HepG2 (cell line): ENCODE measurements around the gene TRAF3. TPM values are rescaled to one million over a fixed set of nuclear protein-coding genes. Genes with fewer than 3 reads are reported as not detected.

Experiments
- ATAC-seq: fragments of 200-7000 bp; cut with Tn5 transposase; 3 replicates; pipeline ENCODE4 v1.9.1; 2020; ENCODE audit warnings: mild to moderate bottlenecking, moderate library complexity
- BruUV-seq: library from RNA; stranded (reverse); fragments of 400-500 nt; replicated peaks from 2 replicates; lab custom pipeline; 2021; lab: Mats Ljungman, UMichigan
- CTCF ChIA-PET: fragments of 300-600 bp; formaldehyde crosslinking; extraction: SDS; loops from one replicate; lab custom pipeline; 2021; ENCODE audit warnings: low total read pairs, inconsistent platforms, low intra/inter-chr PET ratio; lab: Yijun Ruan, JAX
- POLR2A ChIA-PET: fragments of 350-600 bp; sonication (Branson Sonifier 250); formaldehyde crosslinking; loops from one replicate; lab custom pipeline; 2020; ENCODE audit warnings: antibody characterized with exemption, inconsistent platforms; lab: Yijun Ruan, JAX
- DNase-seq: peaks from one replicate; pipeline ENCODE4 v3.0.0-alpha.2; 2015; ENCODE audit warnings: low spot score
- FAIRE-seq: peaks from 3 replicates; lab custom pipeline; 2011; peaks lifted over from hg19 to GRCh38; lab: Jason Lieb, UNC
- H2AFZ ChIP-seq: one replicate; pipeline ENCODE4 v1.6.1; 2011; ENCODE audit warnings: low read length, inconsistent platforms
- H3K27ac ChIP-seq: fragments of 300-600 bp; 3 replicates; pipeline ENCODE4 v1.8.0; 2011; ENCODE audit warnings: mixed run types, mild to moderate bottlenecking, mixed read lengths, low read length, inconsistent platforms; ENCODE audit not compliant: insufficient read depth; ENCODE audit errors: extremely low read length
- H3K27me3 ChIP-seq, 2 experiments: fragments of 200-600 bp in 1 of 2; 2 replicates in 1 of 2; 3 replicates in 1 of 2; pipeline versions ENCODE4 v1.6.0 to v1.8.0; 2011; ENCODE audit warnings: low read length in 2 of 2, mild to moderate bottlenecking in 2 of 2, moderate library complexity in 2 of 2, inconsistent platforms in 1 of 2; ENCODE audit not compliant: insufficient read depth in 2 of 2, control insufficient read depth in 1 of 2
- H3K36me3 ChIP-seq, 2 experiments: fragments of 200-600 bp in 1 of 2; replicated peaks in 1 of 2; 2 replicates in 1 of 2; 3 replicates in 1 of 2; pipeline versions ENCODE4 v1.5.1 to v1.8.0; 2011; ENCODE audit warnings: low read length in 2 of 2, inconsistent platforms in 1 of 2; ENCODE audit not compliant: insufficient read depth in 2 of 2, control insufficient read depth in 1 of 2
- H3K4me1 ChIP-seq: 2 replicates; pipeline ENCODE4 v1.5.1; 2012; ENCODE audit warnings: low read length, inconsistent platforms; ENCODE audit not compliant: insufficient read depth
- H3K4me2 ChIP-seq: 2 replicates; pipeline ENCODE4 v1.6.0; 2011; ENCODE audit warnings: low read depth, low read length, inconsistent platforms
- H3K4me3 ChIP-seq, 3 experiments: fragments of 200-600 bp in 1 of 3; sonication (generic), shearing (Covaris generic) in 1 of 3; replicated peaks in 1 of 3; 2 replicates each; pipeline ENCODE4 v1.5.1; 2011 to 2016; ENCODE audit warnings: low read length in 3 of 3, inconsistent platforms in 2 of 3, low read depth in 2 of 3, mild to moderate bottlenecking in 2 of 3, control low read depth in 1 of 3, mixed read lengths in 1 of 3; ENCODE audit not compliant: insufficient read depth in 1 of 3
- H3K79me2 ChIP-seq: one replicate; pipeline ENCODE4 v1.6.1; 2011; ENCODE audit warnings: low read length, inconsistent platforms; ENCODE audit not compliant: insufficient read depth
- H3K9ac ChIP-seq: 2 replicates; pipeline ENCODE4 v1.6.0; 2011; ENCODE audit warnings: mild to moderate bottlenecking, low read depth, low read length, inconsistent platforms; ENCODE audit not compliant: insufficient read depth
- H3K9me3 ChIP-seq: 2 replicates; pipeline ENCODE4 v1.5.1; 2012; ENCODE audit warnings: mild to moderate bottlenecking, low read length
- H4K20me1 ChIP-seq: 2 replicates; pipeline ENCODE4 v1.6.0; 2011; ENCODE audit warnings: inconsistent platforms, mild to moderate bottlenecking, low read length, moderate library complexity; ENCODE audit not compliant: insufficient read depth
- ATM ChIP-seq: fragments of 450-650 bp; IDR thresholded peaks from 2 replicates; pipeline ENCODE4 v1.7.1; 2017; ENCODE audit warnings: mild to moderate bottlenecking, borderline replicate concordance
- HNF1A ChIP-seq, 2 experiments: sonication (generic) in 1 of 2; formaldehyde crosslinking in 1 of 2; IDR thresholded peaks; 2 replicates each; pipeline versions ENCODE4 v1.4.0 to v1.6.1; 2016 to 2020; ENCODE audit warnings: borderline replicate concordance in 1 of 2, low read depth in 1 of 2, mild to moderate bottlenecking in 1 of 2, missing genetic modification reagents in 1 of 2
- HNF1B ChIP-seq: sonication (generic); formaldehyde crosslinking; IDR thresholded peaks from 2 replicates; pipeline ENCODE4 v1.5.1; 2020; ENCODE audit warnings: mild to moderate bottlenecking, moderate library complexity, missing genetic modification reagents
- IKZF5 ChIP-seq: IDR thresholded peaks from 2 replicates; pipeline ENCODE4 v1.6.1; 2018; ENCODE audit warnings: missing genetic modification reagents, mild to moderate bottlenecking, missing compliant biosample characterization
- ZBTB10 ChIP-seq: sonication (generic); formaldehyde crosslinking; IDR thresholded peaks from 2 replicates; pipeline ENCODE4 v1.4.0; 2020; ENCODE audit warnings: missing genetic modification reagents, borderline replicate concordance
- ZBTB20 ChIP-seq: sonication (generic); formaldehyde crosslinking; IDR thresholded peaks from 2 replicates; pipeline ENCODE4 v1.8.1; 2023; ENCODE audit warnings: missing genetic modification reagents, low read depth, mild to moderate bottlenecking, borderline replicate concordance
- ZBTB4 ChIP-seq: sonication (generic); formaldehyde crosslinking; IDR thresholded peaks from 2 replicates; pipeline ENCODE4 v1.4.0; 2020; ENCODE audit warnings: missing genetic modification reagents, mild to moderate bottlenecking, borderline replicate concordance
- ZNF382 ChIP-seq: sonication (generic); formaldehyde crosslinking; IDR thresholded peaks from 2 replicates; pipeline ENCODE4 v1.5.0; 2020; ENCODE audit warnings: missing genetic modification reagents, mild to moderate bottlenecking, borderline replicate concordance
- ZNF569 ChIP-seq: sonication (generic); formaldehyde crosslinking; IDR thresholded peaks from 2 replicates; pipeline ENCODE4 v1.5.0; 2020; ENCODE audit warnings: mild to moderate bottlenecking, missing genetic modification reagents, moderate library complexity, borderline replicate concordance
- WGBS: methylation state at CpG from one replicate; pipeline ENCODE4 v1.1.6; 2017; ENCODE audit warnings: low lambda C conversion rate; 5-methylcytosine and 5-hydroxymethylcytosine counted together
- in situ Hi-C: cut with HindIII; loops from 2 replicates; pipeline ENCODE4 v1.10.0; 2017; ENCODE audit warnings: low pct_unique_long_range_greater_than_20kb; ENCODE audit not compliant: extremely low pct_ligation_motif_present
- intact Hi-C: fragments of 100-400 bp; cut with micrococcal nuclease; formaldehyde crosslinking; loops from one replicate; pipeline ENCODE4 v1.10.0; 2022; ENCODE audit not compliant: unreplicated experiment
- polyA plus RNA-seq, 8 experiments: library from polyadenylated mRNA; depleted of rRNA in 3 of 8; stranded (reverse) in 7 of 8; unstranded in 1 of 8; fragments of >200 nt; fragmentation: Illumina TruSeq in 4 of 8; extraction: Trizol in 4 of 8; gene quantifications; 2 replicates each; pipeline versions ENCODE4 v1.2.1 to v1.2.3, GENCODE V29; 2011 to 2016; ENCODE audit warnings: low read depth in 4 of 8, missing spikeins in 1 of 8, mixed read lengths in 1 of 8; ENCODE audit not compliant: insufficient read depth in 1 of 8
- total RNA-seq, 5 experiments: library from RNA; depleted of rRNA; stranded (reverse); fragments of >200 nt; fragmentation: Illumina TruSeq; extraction: Trizol; gene quantifications; 2 replicates each; pipeline ENCODE4 v1.2.3, GENCODE V29; 2016; ENCODE audit warnings: low read depth in 1 of 5

Gene TRAF3
- total and polyA plus RNA-seq, 2 of the 13 experiments (the other 11 are each of a cell fraction or from before 2014, with no cell fraction given): 6.9 to 12.2 TPM

GRCh38 chr14:102907303-102907844 lies 130.1 kb downstream of the TRAF3 start:
- Histone ChIP-seq H3K4me2 (no peak overlapping the region), H3K4me3 (no peak overlapping the region), H3K27me3 (no peaks in the 10 kb centered on the region), H3K36me3 (peaks cover 3 to 7% of the 10 kb centered on the region in 2 experiments; a peak in 3 of 5 replicates), H3K4me1 (no peaks in the 10 kb centered on the region), H3K27ac (no peak overlapping the region), H3K9me3 (no peaks in the 10 kb centered on the region), H2AFZ (no peak overlapping the region), H3K9ac (no peak overlapping the region), H3K79me2 (no peaks in the 10 kb centered on the region), H4K20me1 (no peaks in the 10 kb centered on the region)
- WGBS: 98% methylated on average over 26 of the region's 33 CpGs
- intact Hi-C loops (no loop called here), in situ Hi-C loops (no loop called here)
- no TSS peak for BruUV-seq
- CTCF ChIA-PET: no interaction called here
- POLR2A ChIA-PET: no interaction called here
- DNase-seq (no peak), ATAC-seq (no peak), FAIRE-seq (no peak)
- TF ChIP-seq ZNF569 (CRISPR knock-in tag) (no peak), ATM (no peak), IKZF5 (no peak), HNF1A (IDR thresholded peaks at IDR 0.05; ENCODE audit: low read depth) (no peak), HNF1A (CRISPR knock-in tag; IDR thresholded peaks at IDR 0.05; ENCODE audit: borderline replicate concordance) (no peak), ZBTB10 (CRISPR knock-in tag) (no peak), ZNF382 (CRISPR knock-in tag) (no peak), ZBTB4 (no peak), HNF1B (no peak), ZBTB20 (CRISPR knock-in tag) (no peak)
